Measurements from ENCODE around the gene CTDSPL. TPM values are rescaled to one million over a fixed set of nuclear protein-coding genes. Genes with fewer than 3 reads are reported as not detected.
A peak's percentile ranks its signal among the peaks of the same experiment; 100 is the strongest.

CTDSPL gene
- total RNA-seq, 4 donors from 2014 or later, result 33.4 to 72.6 (median 54.0) TPM

DNA sequence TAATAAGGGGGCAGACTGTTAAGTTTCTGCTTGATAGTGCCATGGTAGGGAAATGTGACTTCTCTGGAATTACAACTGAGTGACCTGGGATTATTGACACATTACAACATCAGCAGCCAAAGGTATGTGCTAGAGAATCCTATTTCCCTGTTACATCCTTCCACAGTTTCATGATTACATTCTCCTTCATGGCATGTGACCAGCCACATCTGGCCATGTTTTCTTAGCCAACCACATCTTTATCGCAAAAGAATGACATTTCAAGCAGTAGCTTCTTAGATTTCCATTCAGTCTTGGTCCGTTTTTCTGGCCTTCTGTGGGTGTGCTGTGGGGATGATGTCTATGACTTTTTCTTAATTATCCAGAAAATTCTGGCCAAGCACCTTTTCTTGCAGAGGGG, 45.4 kb upstream of the CTDSPL start:
- TF ChIP-seq POLR2AphosphoS5 (IDR thresholded peaks at IDR 0.05), result no peak
- TF ChIP-seq POLR2A (IDR thresholded peaks at IDR 0.05), result no peak
- TF ChIP-seq EP300 (IDR thresholded peaks at IDR 0.05), result no peak
- TF ChIP-seq, protein P1, sequence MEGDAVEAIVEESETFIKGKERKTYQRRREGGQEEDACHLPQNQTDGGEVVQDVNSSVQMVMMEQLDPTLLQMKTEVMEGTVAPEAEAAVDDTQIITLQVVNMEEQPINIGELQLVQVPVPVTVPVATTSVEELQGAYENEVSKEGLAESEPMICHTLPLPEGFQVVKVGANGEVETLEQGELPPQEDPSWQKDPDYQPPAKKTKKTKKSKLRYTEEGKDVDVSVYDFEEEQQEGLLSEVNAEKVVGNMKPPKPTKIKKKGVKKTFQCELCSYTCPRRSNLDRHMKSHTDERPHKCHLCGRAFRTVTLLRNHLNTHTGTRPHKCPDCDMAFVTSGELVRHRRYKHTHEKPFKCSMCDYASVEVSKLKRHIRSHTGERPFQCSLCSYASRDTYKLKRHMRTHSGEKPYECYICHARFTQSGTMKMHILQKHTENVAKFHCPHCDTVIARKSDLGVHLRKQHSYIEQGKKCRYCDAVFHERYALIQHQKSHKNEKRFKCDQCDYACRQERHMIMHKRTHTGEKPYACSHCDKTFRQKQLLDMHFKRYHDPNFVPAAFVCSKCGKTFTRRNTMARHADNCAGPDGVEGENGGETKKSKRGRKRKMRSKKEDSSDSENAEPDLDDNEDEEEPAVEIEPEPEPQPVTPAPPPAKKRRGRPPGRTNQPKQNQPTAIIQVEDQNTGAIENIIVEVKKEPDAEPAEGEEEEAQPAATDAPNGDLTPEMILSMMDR (IDR thresholded peaks at IDR 0.05), result no peak
- ATAC-seq, result no peak
- WGBS, 2 donors (ENCODE audit: low coverage in 1 of 2), result 73 to 75% methylated on average over 2 of the region's 2 CpGs
- peaks cover 0 to 33% of the 10 kb centered on the region in 2 donors for H3K36me3 ChIP-seq
- H3K9me3 ChIP-seq, result no peaks in the 10 kb centered on the region
- no peak overlapping the region for H3K27ac ChIP-seq
- H3K4me1 ChIP-seq, result peaks cover 0 to 66% (median 15%) of the 10 kb centered on the region in 3 donors
- H3K4me3 ChIP-seq, result no peak overlapping the region
- H3K27me3 ChIP-seq, result no peaks in the 10 kb centered on the region

DNA sequence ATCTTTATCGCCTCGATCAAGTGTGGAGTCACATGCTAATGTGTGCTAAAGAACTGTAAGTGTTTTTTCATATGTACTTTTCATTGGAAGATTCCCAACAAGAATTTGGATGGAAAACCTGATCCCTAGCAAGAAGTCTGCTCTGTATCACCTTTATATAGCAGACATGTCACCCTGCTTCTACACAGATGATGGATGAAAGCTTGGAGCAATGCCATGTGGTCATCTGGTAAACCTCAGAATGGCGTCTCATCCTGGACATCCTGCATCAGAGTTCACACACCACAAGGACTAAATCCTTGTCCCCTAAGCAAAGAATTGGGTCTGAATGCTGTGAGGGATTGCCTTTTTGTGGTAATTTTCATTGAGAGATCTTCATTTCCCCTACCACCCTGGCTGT, 42.1 kb upstream of the CTDSPL start:
- Histone ChIP-seq H3K4me1 (peaks cover 0 to 36% (median 0%) of the 10 kb centered on the region in 3 donors), H3K27ac (peak overlapping the region; percentile 10 to 66 (median 56)), H3K27me3 (no peaks in the 10 kb centered on the region), H3K9me3 (no peaks in the 10 kb centered on the region), H3K36me3 (peaks cover 0 to 36% of the 10 kb centered on the region in 2 donors), H3K4me3 (no peak overlapping the region)
- TF ChIP-seq POLR2AphosphoS5 (IDR thresholded peaks at IDR 0.05) (peak; percentile 89), EP300 (IDR thresholded peaks at IDR 0.05) (no peak), POLR2A (IDR thresholded peaks at IDR 0.05) (no peak)
- TF ChIP-seq, protein P1 (IDR thresholded peaks at IDR 0.05), result no peak
- peak; percentile 69 for ATAC-seq
- 33 to 40% methylated on average over 3 of the region's 3 CpGs for WGBS, 2 donors (ENCODE audit: low coverage in 1 of 2)

DNA sequence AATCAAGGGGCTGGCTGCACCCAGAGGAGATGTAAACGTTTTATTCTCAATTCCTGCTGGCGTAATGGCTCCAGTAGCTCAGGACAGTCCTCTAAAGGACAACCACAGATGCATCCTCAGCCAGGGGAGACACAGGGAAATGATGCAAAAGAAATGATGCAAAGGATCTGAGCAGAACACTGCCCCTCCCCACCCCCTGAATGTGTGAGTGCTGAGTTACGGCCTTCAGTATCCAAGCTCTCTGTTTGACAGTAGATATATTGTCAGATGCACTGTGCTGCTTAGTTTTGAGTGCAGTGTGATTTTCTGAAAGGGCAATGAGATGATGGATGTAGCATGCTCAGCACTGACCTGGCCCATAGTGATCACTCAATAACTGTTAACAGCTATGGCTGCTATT, 41.4 kb upstream of the CTDSPL start:
- WGBS, 2 donors (ENCODE audit: low coverage in 1 of 2), result 13 to 71% methylated on average over 1 to 3 of the region's 3 CpGs
- peaks cover 0 to 37% (median 0%) of the 10 kb centered on the region in 3 donors for H3K4me1 ChIP-seq
- TF ChIP-seq POLR2A (IDR thresholded peaks at IDR 0.05) (no peak), POLR2AphosphoS5 (IDR thresholded peaks at IDR 0.05) (no peak), EP300 (IDR thresholded peaks at IDR 0.05) (no peak)
- TF ChIP-seq, protein P1 (IDR thresholded peaks at IDR 0.05), result no peak
- no peak overlapping the region for H3K4me3 ChIP-seq
- H3K36me3 ChIP-seq, result peaks cover 0 to 36% of the 10 kb centered on the region in 2 donors
- ATAC-seq, result no peak
- peak overlapping the region in 3 of 4 donors; percentile 52 to 65 (median 61) for H3K27ac ChIP-seq
- no peaks in the 10 kb centered on the region for H3K27me3 ChIP-seq
- no peaks in the 10 kb centered on the region for H3K9me3 ChIP-seq

DNA sequence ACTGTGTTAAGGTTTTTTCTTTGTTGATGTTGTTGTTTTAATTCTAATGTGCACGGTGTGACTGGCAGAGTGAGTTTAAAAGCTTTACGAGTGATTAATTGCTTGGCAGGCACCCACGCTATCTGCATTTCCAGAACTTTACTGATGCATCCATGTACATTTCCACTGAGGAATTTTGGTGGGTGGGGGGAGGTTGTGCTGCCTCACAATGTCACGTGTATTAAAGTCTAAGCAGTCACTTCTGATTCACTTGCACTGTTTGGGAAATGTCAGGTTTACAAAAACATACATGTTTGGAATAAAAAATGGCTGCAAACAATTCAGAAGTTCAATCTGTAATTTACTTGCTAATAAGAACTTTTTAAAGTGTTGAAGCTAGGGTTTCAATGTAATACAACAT, 38.5 kb upstream of the CTDSPL start:
- Histone ChIP-seq H3K4me1 (peaks cover 0 to 31% (median 0%) of the 10 kb centered on the region in 3 donors), H3K4me3 (no peak overlapping the region), H3K9me3 (no peaks in the 10 kb centered on the region), H3K27ac (no peak overlapping the region), H3K27me3 (no peaks in the 10 kb centered on the region), H3K36me3 (peaks cover 0 to 15% of the 10 kb centered on the region in 2 donors)
- TF ChIP-seq POLR2AphosphoS5 (IDR thresholded peaks at IDR 0.05), result peak; percentile 29
- TF ChIP-seq POLR2A (IDR thresholded peaks at IDR 0.05), result no peak
- WGBS, 2 donors (ENCODE audit: low coverage in 1 of 2), result 36 to 39% methylated on average over 4 of the region's 4 CpGs
- no peak for ATAC-seq

DNA sequence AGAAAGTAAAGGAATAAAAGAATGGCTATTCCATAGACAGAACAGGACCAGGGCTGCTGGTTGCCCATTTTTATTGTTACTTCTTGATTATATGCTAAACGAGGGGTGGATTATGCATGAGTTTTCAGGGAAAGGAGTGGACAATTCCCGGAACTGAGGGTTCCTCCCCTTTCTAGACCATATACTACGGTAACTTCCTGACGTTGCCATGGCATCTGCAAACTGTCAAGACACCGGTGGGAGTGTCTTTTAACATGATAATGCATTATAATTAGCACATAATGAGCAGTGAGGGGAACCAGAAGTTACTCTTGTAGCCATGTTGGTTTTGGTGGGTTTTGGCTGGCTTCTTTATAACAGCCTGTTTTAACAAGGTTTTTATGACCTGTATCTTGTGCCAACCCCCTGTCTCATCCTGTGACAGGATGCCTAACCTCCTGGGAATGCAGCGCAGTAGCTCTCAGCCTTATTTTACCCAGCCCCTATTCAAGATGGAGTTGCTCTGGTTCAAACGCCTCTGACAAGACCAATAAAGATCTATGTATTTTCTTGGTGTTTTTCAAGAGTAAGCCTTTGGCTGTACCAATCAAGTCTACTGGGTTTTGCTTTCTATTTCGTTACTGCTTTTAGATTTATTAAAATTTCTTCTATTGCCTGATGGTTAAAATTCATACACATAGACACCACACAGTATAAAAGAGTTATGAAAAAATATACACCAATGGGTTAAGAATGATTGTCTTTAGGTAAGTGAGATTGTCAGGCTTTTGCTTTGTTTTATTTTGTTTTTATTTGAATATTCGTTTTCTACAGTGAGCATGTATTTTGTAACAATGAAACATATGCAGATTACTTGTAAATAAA, 37.4 kb upstream of the CTDSPL start:
- peaks cover 0 to 20% (median 0%) of the 10 kb centered on the region in 3 donors for H3K4me1 ChIP-seq
- no peak for TF ChIP-seq POLR2A (IDR thresholded peaks at IDR 0.05)
- no peak for TF ChIP-seq EP300 (IDR thresholded peaks at IDR 0.05)
- TF ChIP-seq, protein P1 (IDR thresholded peaks at IDR 0.05), result no peak
- no peak for TF ChIP-seq POLR2AphosphoS5 (IDR thresholded peaks at IDR 0.05)
- H3K27me3 ChIP-seq, result no peaks in the 10 kb centered on the region
- no peak overlapping the region for H3K4me3 ChIP-seq
- no peaks in the 10 kb centered on the region for H3K9me3 ChIP-seq
- peaks cover 0 to 15% of the 10 kb centered on the region in 2 donors for H3K36me3 ChIP-seq
- WGBS, 2 donors (ENCODE audit: low coverage in 1 of 2), result 74 to 78% methylated on average over 9 of the region's 9 CpGs
- H3K27ac ChIP-seq, result no peak overlapping the region
- ATAC-seq, result no peak
